HFF-Myc (cell line): ENCODE data around the gene FDPS.

Source experiments
- DNase-seq: peaks from one replicate; pipeline ENCODE4 v3.0.0-alpha.2; 2011; ENCODE audit warnings: low read depth; ENCODE audit errors: extremely low read depth
- H3K4me3 ChIP-seq: replicated peaks from 2 replicates; pipeline ENCODE4 v1.5.1; 2011; ENCODE audit warnings: low read depth, mild to moderate bottlenecking, control low read depth, low read length
- CTCF ChIP-seq: IDR thresholded peaks from 2 replicates; pipeline ENCODE4 v1.5.1; 2012; ENCODE audit warnings: mild to moderate bottlenecking, low read depth, low read length, control low read depth; ENCODE audit errors: missing control alignments

Gene FDPS

GRCh38 chr1:155277902-155278688, 30.6 kb upstream of the FDPS start:
- no peak for TF ChIP-seq CTCF
- DNase-seq = no peak
- H3K4me3 ChIP-seq = peak overlapping the region; percentile 56

- DNase-seq = no peak
- TF ChIP-seq CTCF = no peak
- no peak overlapping the region for H3K4me3 ChIP-seq
These were observed 29.9 kb upstream of the FDPS start for GRCh38 chr1:155278689-155279160.

GRCh38 chr1:155279268-155279667, 29.4 kb upstream of the FDPS start:
- DNase-seq = no peak
- no peak for TF ChIP-seq CTCF
- H3K4me3 ChIP-seq = no peak overlapping the region

- TF ChIP-seq CTCF = no peak
- no peak overlapping the region for H3K4me3 ChIP-seq
- DNase-seq = no peak
These were observed 26.1 kb upstream of the FDPS start for GRCh38 chr1:155282488-155283091.

GRCh38 chr1:155284476-155284875, 24.2 kb upstream of the FDPS start:
- TF ChIP-seq CTCF = no peak

GRCh38 chr1:155285063-155285462, 23.6 kb upstream of the FDPS start:
- no peak for DNase-seq
- TF ChIP-seq CTCF = no peak
- no peak overlapping the region for H3K4me3 ChIP-seq

More at GRCh38 chr1:155284476-155284875, 24.2 kb upstream of the FDPS start:
- no peak for DNase-seq
- H3K4me3 ChIP-seq = no peak overlapping the region
